IMR-90 (cell line): Measurements from ENCODE around the gene MYEOV. TPM values are rescaled to one million over a fixed set of nuclear protein-coding genes. Genes with fewer than 3 reads are reported as not detected.

Experiments
- ATAC-seq: fragments of 200-7000 bp; cut with Tn5 transposase; 2 replicates; pipeline ENCODE4 v1.9.1; 2020; ENCODE audit warnings: low read depth, mild to moderate bottlenecking, moderate library complexity
- BruUV-seq: library from RNA; stranded (reverse); fragments of 400-500 nt; replicated peaks from 2 replicates; lab custom pipeline; 2021; lab: Mats Ljungman, UMichigan
- CTCF ChIA-PET: fragments of 300-600 bp; formaldehyde crosslinking; extraction: SDS; loops from one replicate; lab custom pipeline; 2021; ENCODE audit warnings: antibody characterized with exemption; lab: Yijun Ruan, JAX
- POLR2A ChIA-PET: fragments of 300-600 bp; sonication (Branson Sonifier 250); formaldehyde crosslinking; loops from one replicate; lab custom pipeline; 2022; ENCODE audit warnings: antibody characterized with exemption; ENCODE audit not compliant: unreplicated experiment; lab: Charles Lee
- DNase-seq: peaks from one replicate; pipeline ENCODE4 v3.0.0; 2013
- H2AFZ ChIP-seq: replicated peaks from 2 replicates; pipeline ENCODE3; 2013; ENCODE audit warnings: low read length, mild to moderate bottlenecking; ENCODE audit not compliant: poor library complexity
- H2AK5ac ChIP-seq: 2 replicates; pipeline ENCODE4 v1.6.1; 2013; ENCODE audit warnings: low read depth, low read length, inconsistent platforms
- H2AK9ac ChIP-seq: replicated peaks from 2 replicates; pipeline ENCODE3; 2013; ENCODE audit warnings: mild to moderate bottlenecking, low read depth, low read length, moderate library complexity; ENCODE audit not compliant: poor library complexity
- H2BK120ac ChIP-seq: 2 replicates; pipeline ENCODE4 v1.6.1; 2013; ENCODE audit warnings: low read depth, low read length, inconsistent platforms
- H2BK15ac ChIP-seq: 3 replicates; pipeline ENCODE4 v1.6.1; 2013; ENCODE audit warnings: low read depth, low read length, inconsistent platforms
- H2BK20ac ChIP-seq: 2 replicates; pipeline ENCODE4 v1.6.1; 2013; ENCODE audit warnings: low read depth, mild to moderate bottlenecking, inconsistent platforms, low read length, moderate library complexity
- H2BK5ac ChIP-seq: 2 replicates; pipeline ENCODE4 v1.6.1; 2013; ENCODE audit warnings: mild to moderate bottlenecking, low read depth, low read length, inconsistent platforms; ENCODE audit not compliant: poor library complexity, severe bottlenecking
- H3K14ac ChIP-seq: replicated peaks from 2 replicates; pipeline ENCODE4 v1.6.1; 2013; ENCODE audit warnings: low read depth, low read length, inconsistent platforms
- H3K18ac ChIP-seq: 2 replicates; pipeline ENCODE4 v1.6.1; 2013; ENCODE audit warnings: low read depth, low read length, control low read depth
- H3K23ac ChIP-seq: 2 replicates; pipeline ENCODE4 v1.6.1; 2013; ENCODE audit warnings: low read depth, low read length, inconsistent platforms
- H3K27ac ChIP-seq: 2 replicates; pipeline ENCODE4 v1.5.1; 2013; ENCODE audit warnings: mild to moderate bottlenecking, control low read depth, low read length; ENCODE audit not compliant: insufficient read depth
- H3K27me3 ChIP-seq: 2 replicates; pipeline ENCODE4 v1.6.1; 2013; ENCODE audit warnings: low read length; ENCODE audit not compliant: control insufficient read depth, insufficient read depth
- H3K36me3 ChIP-seq: 2 replicates; pipeline ENCODE4 v1.6.1; 2013; ENCODE audit warnings: low read length, mixed read lengths; ENCODE audit not compliant: control insufficient read depth, insufficient read depth
- H3K4ac ChIP-seq: 2 replicates; pipeline ENCODE4 v1.6.1; 2013; ENCODE audit warnings: low read depth, low read length, inconsistent platforms
- H3K4me1 ChIP-seq: 2 replicates; pipeline ENCODE4 v1.6.1; 2013; ENCODE audit warnings: low read length, mixed read lengths; ENCODE audit not compliant: control insufficient read depth, insufficient read depth
- H3K4me2 ChIP-seq: 2 replicates; pipeline ENCODE4 v1.6.1; 2013; ENCODE audit warnings: low read depth, mild to moderate bottlenecking, control low read depth, low read length, moderate library complexity
- H3K4me3 ChIP-seq: 2 replicates; pipeline ENCODE4 v1.5.1; 2013; ENCODE audit warnings: low read depth, mild to moderate bottlenecking, control low read depth, low read length, moderate library complexity; ENCODE audit not compliant: insufficient read depth
- H3K56ac ChIP-seq: 2 replicates; pipeline ENCODE4 v1.6.1; 2013; ENCODE audit warnings: low read length, inconsistent platforms; ENCODE audit not compliant: insufficient read depth; ENCODE audit errors: extremely low read depth
- H3K79me1 ChIP-seq, 2 experiments: 2 replicates each; pipeline ENCODE4 v1.6.1; 2013; ENCODE audit warnings: low read length in 2 of 2, inconsistent platforms in 1 of 2, low read depth in 1 of 2
- H3K9ac ChIP-seq: 2 replicates; pipeline ENCODE4 v1.6.1; 2013; ENCODE audit warnings: low read depth, low read length, control low read depth
- H3K9me1 ChIP-seq: 2 replicates; pipeline ENCODE4 v1.6.1; 2013; ENCODE audit warnings: low read length, inconsistent platforms; ENCODE audit not compliant: insufficient read depth
- H3K9me3 ChIP-seq: 2 replicates; pipeline ENCODE4 v1.6.1; 2013; ENCODE audit warnings: low read length; ENCODE audit not compliant: control insufficient read depth, insufficient read depth
- H4K20me1 ChIP-seq: 2 replicates; pipeline ENCODE4 v1.6.1; 2013; ENCODE audit warnings: low read length, inconsistent platforms; ENCODE audit not compliant: insufficient read depth
- H4K5ac ChIP-seq: 2 replicates; pipeline ENCODE4 v1.6.1; 2013; ENCODE audit warnings: mild to moderate bottlenecking, low read depth, low read length, control low read depth
- H4K8ac ChIP-seq, 2 experiments: 2 replicates each; pipeline ENCODE4 v1.6.1; 2013; ENCODE audit warnings: low read depth in 2 of 2, low read length in 2 of 2, control low read depth in 1 of 2, inconsistent platforms in 1 of 2
- H4K91ac ChIP-seq: 2 replicates; pipeline ENCODE4 v1.6.1; 2013; ENCODE audit warnings: low read depth, low read length, inconsistent platforms; ENCODE audit not compliant: insufficient read depth
- BHLHE40 ChIP-seq: fragments of 150-350 bp; IDR thresholded peaks from 2 replicates; pipeline ENCODE4 v1.6.1; 2016; ENCODE audit warnings: mild to moderate bottlenecking, low read depth, low read length
- CEBPB ChIP-seq: IDR thresholded peaks from 2 replicates; pipeline ENCODE4 v1.6.1; 2012; ENCODE audit warnings: low read depth, low read length, improper control_type of control experiment
- CHD1 ChIP-seq: IDR thresholded peaks from 2 replicates; pipeline ENCODE4 v1.6.1; 2012; ENCODE audit warnings: low read depth, low read length, improper control_type of control experiment
- CTCF ChIP-seq: conservative IDR thresholded peaks from 2 replicates; pipeline ENCODE4 v1.5.1; 2012; ENCODE audit warnings: mild to moderate bottlenecking, low read depth, low read length, improper control_type of control experiment
- ELK1 ChIP-seq: fragments of 150-350 bp; IDR thresholded peaks from 2 replicates; pipeline ENCODE4 v1.6.1; 2016; ENCODE audit warnings: low read depth, mild to moderate bottlenecking, low read length, moderate library complexity, borderline replicate concordance
- FOS ChIP-seq: fragments of 150-350 bp; IDR thresholded peaks from 2 replicates; pipeline ENCODE4 v1.6.1; 2016; ENCODE audit warnings: low read depth, low read length
- MAFK ChIP-seq: IDR thresholded peaks from 2 replicates; pipeline ENCODE4 v1.6.1; 2012; ENCODE audit warnings: low read depth, low read length, improper control_type of control experiment
- MAZ ChIP-seq: IDR thresholded peaks from 2 replicates; pipeline ENCODE4 v1.6.1; 2012; ENCODE audit warnings: low read depth, mild to moderate bottlenecking, low read length, improper control_type of control experiment, moderate library complexity, borderline replicate concordance
- MXI1 ChIP-seq: IDR thresholded peaks from 2 replicates; pipeline ENCODE4 v1.6.1; 2012; ENCODE audit warnings: low read depth, mild to moderate bottlenecking, low read length, moderate library complexity, borderline replicate concordance
- NFE2L2 ChIP-seq: fragments of 150-350 bp; IDR thresholded peaks from 2 replicates; pipeline ENCODE4 v1.6.1; 2016; ENCODE audit warnings: low read depth, mild to moderate bottlenecking, low read length
- POLR2A ChIP-seq: IDR thresholded peaks from 2 replicates; pipeline ENCODE4 v1.6.1; 2012; ENCODE audit warnings: mild to moderate bottlenecking, low read depth, low read length
- RAD21 ChIP-seq: IDR thresholded peaks from 2 replicates; pipeline ENCODE4 v1.6.1; 2012; ENCODE audit warnings: low read length, improper control_type of control experiment
- RCOR1 ChIP-seq: IDR thresholded peaks from 2 replicates; pipeline ENCODE4 v1.6.1; 2012; ENCODE audit warnings: mild to moderate bottlenecking, low read length, improper control_type of control experiment; ENCODE audit not compliant: insufficient replicate concordance
- RFX5 ChIP-seq: IDR thresholded peaks from 2 replicates; pipeline ENCODE4 v1.8.0; 2012; ENCODE audit warnings: low read depth, mild to moderate bottlenecking, low read length, moderate library complexity
- SMC3 ChIP-seq: fragments of 150-350 bp; IDR thresholded peaks from 2 replicates; pipeline ENCODE4 v1.6.1; 2016; ENCODE audit warnings: low read depth, mild to moderate bottlenecking, antibody characterized with exemption, low read length, moderate library complexity
- USF2 ChIP-seq: fragments of 150-350 bp; IDR thresholded peaks from 2 replicates; pipeline ENCODE4 v1.6.1; 2017; ENCODE audit warnings: mild to moderate bottlenecking, antibody characterized with exemption, low read length, low read depth
- whole genome bisulfite sequencing, 2 experiments: methylation state at CpG; one replicate each; pipeline versions ENCODE4 v1.1.5 to v1.1.7; 2013; ENCODE audit warnings: missing lambda C conversion rate in 2 of 2; ENCODE audit not compliant: insufficient read length in 1 of 2; ENCODE audit errors: extremely low coverage in 2 of 2; 5-methylcytosine and 5-hydroxymethylcytosine counted together
- dilution Hi-C: fragments of 300-500 bp; cut with HindIII; formaldehyde crosslinking; loops from one replicate; pipeline ENCODE4 v1.14.3; 2018; ENCODE audit warnings: low sequenced_read_pairs; ENCODE audit not compliant: unreplicated experiment
- in situ Hi-C: fragments of 300-500 bp; cut with MboI; formaldehyde crosslinking; loops from 3 replicates; pipeline ENCODE4 v1.14.3; 2019; ENCODE audit warnings: low sequenced_read_pairs, inconsistent platforms, mixed read lengths
- intact Hi-C: fragments of 100-400 bp; cut with micrococcal nuclease; formaldehyde crosslinking; loops from 2 replicates; pipeline ENCODE4 v1.10.0; 2022
- polyA plus RNA-seq, 3 experiments: library from polyadenylated mRNA; depleted of rRNA; stranded (reverse); fragments of >200 nt; gene quantifications; 2 replicates each; pipeline ENCODE4 v1.2.3, GENCODE V29; 2012; ENCODE audit warnings: low replicate concordance in 1 of 3
- total RNA-seq: library from RNA; depleted of rRNA; stranded (reverse); fragments of >200 nt; gene quantifications from 2 replicates; pipeline ENCODE4 v1.2.3, GENCODE V29; 2012

The MYEOV gene
- total and polyA plus RNA-seq, 2 of the 4 experiments (the other 2 are of a cell fraction) = 5.8 to 6.8 TPM

- H4K20me1 ChIP-seq = no peaks in the 10 kb centered on the region
- POLR2A ChIA-PET = no interaction called here
- H2BK20ac ChIP-seq = no peak overlapping the region
- dilution Hi-C loops (no loop called here), in situ Hi-C loops (no loop called here), intact Hi-C loops (no loop called here)
- no peak overlapping the region for H3K56ac ChIP-seq
- H3K36me3 ChIP-seq = no peaks in the 10 kb centered on the region
- ATAC-seq (no peak), DNase-seq (no peak)
- no peak overlapping the region for H2AFZ ChIP-seq
- no peaks in the 10 kb centered on the region for H3K9me1 ChIP-seq
- no peak overlapping the region for H4K8ac ChIP-seq
- no peak overlapping the region for H3K23ac ChIP-seq
- no peaks in the 10 kb centered on the region for H3K4me1 ChIP-seq
- no peak overlapping the region for H3K14ac ChIP-seq
- no peak overlapping the region for H3K18ac ChIP-seq
- WGBS, 2 experiments = 86% methylated on average over 1 of the region's 3 CpGs; no CpG with 5 or more reads in 1 of the 2 experiments
- no peaks in the 10 kb centered on the region for H3K79me1 ChIP-seq
- no peaks in the 10 kb centered on the region; the same call in none of the 2 replicates for H3K9me3 ChIP-seq
- H2BK5ac ChIP-seq = no peak overlapping the region
- H2AK9ac ChIP-seq = no peak overlapping the region
- CTCF ChIA-PET = no interaction called here
- no TSS peak for BruUV-seq
- H3K4me2 ChIP-seq = no peak overlapping the region
- peaks cover 34% of the 10 kb centered on the region for H3K27me3 ChIP-seq
- H4K91ac ChIP-seq = no peak overlapping the region
- no peak overlapping the region for H3K9ac ChIP-seq
- H3K27ac ChIP-seq = no peak overlapping the region
- TF ChIP-seq RAD21 = no peak
- TF ChIP-seq MAZ = no peak
- TF ChIP-seq CHD1 = no peak
- TF ChIP-seq MXI1 = no peak
- no peak for TF ChIP-seq MAFK
- no peak for TF ChIP-seq FOS
- TF ChIP-seq CEBPB = no peak
- no peak for TF ChIP-seq SMC3
- TF ChIP-seq ELK1 = no peak
- TF ChIP-seq USF2 = no peak
- TF ChIP-seq BHLHE40 = no peak
- TF ChIP-seq NFE2L2 = no peak
- TF ChIP-seq RFX5 = no peak
- no peak for TF ChIP-seq POLR2A
- TF ChIP-seq CTCF = no peak
- no peak for TF ChIP-seq RCOR1
- H2BK120ac ChIP-seq = no peak overlapping the region
- no peak overlapping the region for H3K4ac ChIP-seq
- H2BK15ac ChIP-seq = no peak overlapping the region
- no peak overlapping the region; the same call in 1 of the 2 replicates for H2AK5ac ChIP-seq
- H3K4me3 ChIP-seq = no peak overlapping the region
- no peak overlapping the region for H4K5ac ChIP-seq
These were observed 30.3 kb upstream of the MYEOV start for GRCh38 chr11:69263736-69264052.
